Measurements from ENCODE around the gene CDCA8.

GRCh38 chr1:37723072-37723389, 30.7 kb downstream of the CDCA8 start:
- TF ChIP-seq GABPA (IDR thresholded peaks at IDR 0.05; ENCODE audit: low read depth) (no peak), SPI1 (IDR thresholded peaks at IDR 0.05; ENCODE audit: borderline replicate concordance, low read depth) (no peak)
- TF ChIP-seq, protein P1, sequence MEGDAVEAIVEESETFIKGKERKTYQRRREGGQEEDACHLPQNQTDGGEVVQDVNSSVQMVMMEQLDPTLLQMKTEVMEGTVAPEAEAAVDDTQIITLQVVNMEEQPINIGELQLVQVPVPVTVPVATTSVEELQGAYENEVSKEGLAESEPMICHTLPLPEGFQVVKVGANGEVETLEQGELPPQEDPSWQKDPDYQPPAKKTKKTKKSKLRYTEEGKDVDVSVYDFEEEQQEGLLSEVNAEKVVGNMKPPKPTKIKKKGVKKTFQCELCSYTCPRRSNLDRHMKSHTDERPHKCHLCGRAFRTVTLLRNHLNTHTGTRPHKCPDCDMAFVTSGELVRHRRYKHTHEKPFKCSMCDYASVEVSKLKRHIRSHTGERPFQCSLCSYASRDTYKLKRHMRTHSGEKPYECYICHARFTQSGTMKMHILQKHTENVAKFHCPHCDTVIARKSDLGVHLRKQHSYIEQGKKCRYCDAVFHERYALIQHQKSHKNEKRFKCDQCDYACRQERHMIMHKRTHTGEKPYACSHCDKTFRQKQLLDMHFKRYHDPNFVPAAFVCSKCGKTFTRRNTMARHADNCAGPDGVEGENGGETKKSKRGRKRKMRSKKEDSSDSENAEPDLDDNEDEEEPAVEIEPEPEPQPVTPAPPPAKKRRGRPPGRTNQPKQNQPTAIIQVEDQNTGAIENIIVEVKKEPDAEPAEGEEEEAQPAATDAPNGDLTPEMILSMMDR (IDR thresholded peaks at IDR 0.05; ENCODE audit: insufficient read depth, low read length), result no peak
- TF ChIP-seq, protein P2, sequence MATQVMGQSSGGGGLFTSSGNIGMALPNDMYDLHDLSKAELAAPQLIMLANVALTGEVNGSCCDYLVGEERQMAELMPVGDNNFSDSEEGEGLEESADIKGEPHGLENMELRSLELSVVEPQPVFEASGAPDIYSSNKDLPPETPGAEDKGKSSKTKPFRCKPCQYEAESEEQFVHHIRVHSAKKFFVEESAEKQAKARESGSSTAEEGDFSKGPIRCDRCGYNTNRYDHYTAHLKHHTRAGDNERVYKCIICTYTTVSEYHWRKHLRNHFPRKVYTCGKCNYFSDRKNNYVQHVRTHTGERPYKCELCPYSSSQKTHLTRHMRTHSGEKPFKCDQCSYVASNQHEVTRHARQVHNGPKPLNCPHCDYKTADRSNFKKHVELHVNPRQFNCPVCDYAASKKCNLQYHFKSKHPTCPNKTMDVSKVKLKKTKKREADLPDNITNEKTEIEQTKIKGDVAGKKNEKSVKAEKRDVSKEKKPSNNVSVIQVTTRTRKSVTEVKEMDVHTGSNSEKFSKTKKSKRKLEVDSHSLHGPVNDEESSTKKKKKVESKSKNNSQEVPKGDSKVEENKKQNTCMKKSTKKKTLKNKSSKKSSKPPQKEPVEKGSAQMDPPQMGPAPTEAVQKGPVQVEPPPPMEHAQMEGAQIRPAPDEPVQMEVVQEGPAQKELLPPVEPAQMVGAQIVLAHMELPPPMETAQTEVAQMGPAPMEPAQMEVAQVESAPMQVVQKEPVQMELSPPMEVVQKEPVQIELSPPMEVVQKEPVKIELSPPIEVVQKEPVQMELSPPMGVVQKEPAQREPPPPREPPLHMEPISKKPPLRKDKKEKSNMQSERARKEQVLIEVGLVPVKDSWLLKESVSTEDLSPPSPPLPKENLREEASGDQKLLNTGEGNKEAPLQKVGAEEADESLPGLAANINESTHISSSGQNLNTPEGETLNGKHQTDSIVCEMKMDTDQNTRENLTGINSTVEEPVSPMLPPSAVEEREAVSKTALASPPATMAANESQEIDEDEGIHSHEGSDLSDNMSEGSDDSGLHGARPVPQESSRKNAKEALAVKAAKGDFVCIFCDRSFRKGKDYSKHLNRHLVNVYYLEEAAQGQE (IDR thresholded peaks at IDR 0.05; ENCODE audit: insufficient replicate concordance, low read depth), result no peak

Data from HL-60 (cell line).